Activated effector memory CD4-positive, alpha-beta T cell treated with Interleukin-2 at 50 U/mL for 16 hours (primary cell): ENCODE data around the gene HDAC3.

Experiments
- DNase-seq: peaks from one replicate; pipeline ENCODE4 v3.0.0-alpha.2; 2020

The HDAC3 gene

DNA sequence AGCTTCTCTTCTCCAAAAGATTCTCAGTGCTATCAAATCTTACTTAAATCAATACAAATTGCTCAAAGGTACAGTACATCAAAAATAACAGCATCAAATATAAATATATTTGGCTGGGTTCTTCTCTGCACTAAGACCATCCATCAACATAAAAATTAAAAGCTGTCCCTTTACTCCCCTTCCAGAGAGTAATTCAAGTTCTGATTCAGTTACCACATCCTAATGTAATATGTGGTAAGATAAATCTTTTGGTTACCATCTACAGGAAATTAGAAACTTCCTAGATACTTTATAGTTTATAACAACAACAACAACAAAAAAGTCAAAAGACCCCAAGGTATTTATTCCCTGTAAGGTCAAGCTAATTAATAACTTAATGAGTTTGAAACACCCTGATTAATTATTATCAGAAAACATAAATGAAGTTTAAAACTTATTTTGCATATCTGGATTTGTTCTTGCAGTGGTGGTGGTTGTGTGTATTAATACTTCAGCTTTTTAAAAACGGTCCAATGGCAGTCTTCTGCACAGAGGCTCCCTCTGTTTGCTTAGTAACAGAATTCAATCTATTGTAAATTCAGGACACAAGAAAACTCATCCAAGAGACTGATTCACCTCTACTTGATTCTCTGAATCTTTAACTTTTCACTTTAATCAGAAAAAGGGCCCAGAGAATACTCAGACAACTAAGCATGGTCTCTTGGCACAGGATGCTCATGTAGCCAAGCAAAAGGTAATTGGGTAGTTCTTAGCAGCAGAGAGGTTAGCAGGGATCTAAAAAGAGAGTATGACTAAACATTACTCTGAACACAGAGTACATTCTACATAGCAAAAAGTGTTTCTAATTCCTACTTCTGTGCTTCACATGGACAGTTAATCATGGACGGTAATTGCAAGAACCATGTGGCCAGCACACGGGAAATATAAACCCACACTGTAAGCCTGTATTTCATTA lies 38.0 kb downstream of the HDAC3 start:
- DNase-seq: no peak

DNA sequence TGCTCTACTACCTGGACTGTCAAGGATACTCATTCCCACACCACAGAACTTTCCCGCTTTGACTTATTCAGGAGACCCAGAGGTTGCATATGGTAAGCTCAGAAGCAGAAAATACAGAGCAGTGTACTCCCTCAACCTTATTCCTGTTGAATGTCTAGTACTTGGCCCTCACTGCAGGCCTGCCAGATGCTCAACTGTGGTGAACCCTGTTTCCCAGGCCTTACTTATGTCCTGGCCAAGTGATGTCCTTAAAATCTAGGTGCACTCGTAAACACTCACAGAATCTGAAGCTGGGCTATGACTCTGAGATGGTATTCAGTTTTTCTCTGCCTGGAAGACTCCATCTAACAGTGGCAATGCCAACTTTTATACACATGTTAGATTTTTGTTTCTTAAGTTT lies 38.8 kb downstream of the HDAC3 start:
- no peak for DNase-seq

DNA sequence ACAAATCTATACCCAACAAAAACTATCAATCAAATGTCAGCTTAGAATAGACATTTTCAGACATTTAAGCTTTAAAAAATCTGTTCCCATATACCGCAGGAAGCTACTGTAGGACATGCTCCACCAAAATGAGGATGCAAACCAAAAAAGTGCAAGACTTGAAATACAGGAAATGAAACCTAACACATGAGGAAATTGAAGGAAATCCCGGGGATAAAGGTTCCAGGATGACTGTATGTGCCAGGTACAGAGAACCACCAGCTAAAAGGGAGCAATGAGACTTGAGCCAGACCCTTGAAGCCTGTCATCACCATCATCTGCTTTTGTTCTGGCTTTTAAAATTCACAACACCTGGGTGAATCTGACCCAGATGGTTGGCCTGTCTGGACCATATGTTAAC lies 39.3 kb downstream of the HDAC3 start:
- DNase-seq: no peak

DNA sequence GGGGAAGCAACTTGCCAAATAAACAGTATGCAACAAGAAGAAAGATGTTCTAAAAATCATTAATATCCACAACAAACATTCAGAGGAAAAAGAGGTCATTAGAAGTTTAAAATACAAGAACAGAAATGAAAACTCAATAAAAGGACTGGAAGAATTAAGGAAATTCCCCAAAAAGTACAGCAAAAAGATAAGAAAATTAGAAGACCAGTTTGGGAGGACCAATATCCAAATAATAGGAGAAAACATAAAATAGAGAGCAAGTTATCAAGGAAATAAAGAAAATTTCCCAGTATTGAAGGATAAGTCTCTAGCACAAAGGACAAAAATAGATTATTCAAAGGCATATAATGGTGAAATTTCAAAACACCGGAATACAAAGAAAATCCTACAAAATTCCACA lies 39.8 kb downstream of the HDAC3 start:
- no peak for DNase-seq

DNA sequence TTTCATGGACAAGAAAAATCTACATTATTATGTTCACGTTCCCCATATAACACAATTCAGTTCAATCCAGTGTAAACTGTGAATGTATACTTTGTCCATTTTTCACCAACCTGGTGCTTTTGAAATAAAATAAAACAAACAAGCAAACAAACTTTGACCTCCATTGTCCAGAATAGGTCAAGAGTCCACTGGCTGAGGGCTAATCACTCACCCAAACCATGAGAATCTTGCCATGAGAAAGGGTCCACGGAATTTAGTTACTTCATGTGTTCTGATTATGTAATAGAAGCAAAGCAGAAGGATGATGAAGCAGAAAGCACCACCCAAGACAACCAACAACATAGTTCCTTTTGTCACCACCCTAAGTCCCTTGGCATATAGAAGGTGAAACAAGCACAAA lies 46.5 kb downstream of the HDAC3 start:
- no peak for DNase-seq

DNA sequence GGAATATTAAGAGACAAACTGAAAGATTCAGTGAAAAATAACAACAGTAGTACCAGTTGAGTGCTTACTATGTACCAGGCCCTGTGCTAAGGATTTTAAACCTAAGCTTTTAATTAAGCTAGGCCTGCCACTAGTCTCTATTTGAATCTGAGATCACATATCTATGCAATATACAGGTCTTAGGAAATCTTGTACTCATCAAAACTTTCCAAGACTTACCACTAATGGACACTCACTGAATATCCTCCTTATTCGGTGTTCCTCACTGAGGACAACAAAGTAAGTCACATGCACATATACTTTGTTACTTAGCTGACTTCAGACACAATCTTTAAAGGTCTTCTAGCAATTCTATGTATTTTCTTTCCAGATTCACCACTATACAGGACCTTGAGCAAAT lies 50.4 kb downstream of the HDAC3 start:
- no peak for DNase-seq

DNA sequence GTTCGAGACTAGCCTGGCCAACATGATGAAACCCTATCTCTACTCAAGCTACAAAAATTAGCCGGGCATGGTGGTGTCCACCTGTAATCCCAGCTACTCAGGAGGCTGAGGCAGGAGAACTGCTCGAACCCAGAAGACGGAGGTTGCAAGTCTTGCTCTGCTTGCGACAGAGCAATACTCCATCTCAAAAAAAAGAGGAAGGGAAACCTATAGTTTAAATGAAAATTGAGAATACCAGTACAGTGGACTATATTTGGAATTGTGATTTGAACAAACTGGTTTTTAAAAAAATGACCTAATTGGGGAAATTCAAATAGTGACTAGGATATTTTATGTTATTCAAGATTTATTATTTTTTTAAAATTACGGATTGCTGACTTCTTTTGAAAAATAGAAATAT lies 51.1 kb downstream of the HDAC3 start:
- DNase-seq: no peak

DNA sequence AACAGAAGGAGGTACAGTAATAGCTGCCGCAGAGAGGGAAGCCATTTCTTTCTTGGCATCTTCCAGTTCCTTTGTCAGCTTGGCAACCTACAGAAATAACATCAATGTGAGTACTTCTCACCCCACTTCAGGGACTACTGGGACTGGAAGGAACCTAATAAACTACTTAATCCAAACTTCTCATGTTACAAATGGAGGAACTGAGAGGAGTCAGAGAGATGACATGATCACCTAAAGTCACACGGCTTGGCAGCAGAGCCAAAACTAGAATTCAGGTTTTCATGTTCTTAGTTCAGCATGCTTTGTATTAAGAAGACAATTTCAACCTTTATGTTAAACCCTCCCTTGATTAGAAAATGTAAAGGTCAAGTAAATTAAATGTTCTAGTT lies 62.5 kb downstream of the HDAC3 start:
- no peak for DNase-seq

DNA sequence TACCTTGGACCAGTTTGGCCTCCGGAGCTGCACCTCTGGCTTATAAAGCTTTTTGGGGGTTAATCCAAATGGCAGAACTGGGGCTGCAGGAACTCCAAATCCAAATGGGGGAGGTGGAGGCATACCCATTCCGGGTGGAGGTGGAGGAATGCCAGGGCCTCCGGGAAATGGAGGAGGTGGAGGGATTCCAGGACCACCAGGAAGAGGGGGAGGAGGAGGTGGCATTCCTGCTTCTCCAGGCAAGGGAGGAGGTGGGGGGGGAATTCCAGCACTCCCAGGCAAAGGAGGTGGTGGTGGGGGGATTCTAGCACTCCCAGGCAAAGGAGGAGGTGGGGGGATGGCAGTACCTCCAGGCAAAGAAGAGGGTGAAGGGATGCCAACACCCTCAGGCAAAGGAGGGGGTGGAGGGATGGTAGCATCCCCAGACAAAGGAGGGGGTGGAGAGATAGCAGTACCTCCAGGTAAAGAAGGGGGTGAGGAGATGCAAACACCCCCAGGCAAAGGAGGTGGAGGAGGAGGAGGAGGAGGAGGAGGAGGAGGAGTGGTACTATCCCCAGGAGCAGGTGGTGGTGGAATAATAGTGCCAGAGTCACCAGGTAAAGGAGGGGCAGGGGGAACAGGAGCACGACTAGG lies 63.0 kb downstream of the HDAC3 start:
- no peak for DNase-seq
